SU-DHL-6 (cell line): Measurements from ENCODE around the gene NPC2.

Experiments used
- EZH2phosphoT487 ChIP-seq: fragments of 200-600 bp; sonication (generic), shearing (Covaris generic); conservative IDR thresholded peaks from 2 replicates; pipeline ENCODE4 v1.6.1; 2018; ENCODE audit warnings: mild to moderate bottlenecking, antibody characterized with exemption, low read length, moderate library complexity, mixed read lengths
- TF ChIP-seq, protein P1 (sequence below): fragments of 200-600 bp; sonication (generic); IDR thresholded peaks from one replicate; pipeline ENCODE4 v1.5.1; 2017; ENCODE audit warnings: antibody characterized with exemption, mild to moderate bottlenecking, low read length, moderate library complexity; ENCODE audit not compliant: insufficient read depth, poor library complexity, severe bottlenecking

DNA sequence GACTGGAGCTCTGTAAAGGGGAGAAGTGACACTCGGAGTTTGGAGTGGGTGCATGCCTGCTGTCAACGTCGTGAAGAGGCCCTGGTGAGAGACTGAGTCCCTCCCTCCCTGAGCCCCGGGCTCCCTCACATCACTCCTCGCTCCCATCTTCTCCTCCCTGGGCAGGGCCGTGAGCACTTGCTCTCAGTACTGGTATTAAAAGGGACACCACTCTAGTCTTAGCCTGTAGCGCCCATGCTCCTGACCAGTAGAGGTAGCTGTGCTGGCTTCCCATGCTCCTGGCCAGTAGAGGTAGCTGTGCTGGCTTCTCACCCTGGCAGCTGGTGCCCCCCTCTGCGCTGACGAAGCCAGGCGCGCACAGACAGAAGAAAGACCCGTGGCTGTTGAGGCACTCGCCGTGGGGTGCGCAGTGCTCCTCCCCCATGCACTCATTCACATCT lies 15.2 kb upstream of the NPC2 start:
- TF ChIP-seq, protein P1, sequence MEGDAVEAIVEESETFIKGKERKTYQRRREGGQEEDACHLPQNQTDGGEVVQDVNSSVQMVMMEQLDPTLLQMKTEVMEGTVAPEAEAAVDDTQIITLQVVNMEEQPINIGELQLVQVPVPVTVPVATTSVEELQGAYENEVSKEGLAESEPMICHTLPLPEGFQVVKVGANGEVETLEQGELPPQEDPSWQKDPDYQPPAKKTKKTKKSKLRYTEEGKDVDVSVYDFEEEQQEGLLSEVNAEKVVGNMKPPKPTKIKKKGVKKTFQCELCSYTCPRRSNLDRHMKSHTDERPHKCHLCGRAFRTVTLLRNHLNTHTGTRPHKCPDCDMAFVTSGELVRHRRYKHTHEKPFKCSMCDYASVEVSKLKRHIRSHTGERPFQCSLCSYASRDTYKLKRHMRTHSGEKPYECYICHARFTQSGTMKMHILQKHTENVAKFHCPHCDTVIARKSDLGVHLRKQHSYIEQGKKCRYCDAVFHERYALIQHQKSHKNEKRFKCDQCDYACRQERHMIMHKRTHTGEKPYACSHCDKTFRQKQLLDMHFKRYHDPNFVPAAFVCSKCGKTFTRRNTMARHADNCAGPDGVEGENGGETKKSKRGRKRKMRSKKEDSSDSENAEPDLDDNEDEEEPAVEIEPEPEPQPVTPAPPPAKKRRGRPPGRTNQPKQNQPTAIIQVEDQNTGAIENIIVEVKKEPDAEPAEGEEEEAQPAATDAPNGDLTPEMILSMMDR, result no peak
- TF ChIP-seq EZH2phosphoT487, result no peak
